HepG2 (cell line): ENCODE data around the gene ATE1. TPM values are rescaled to one million over a fixed set of nuclear protein-coding genes. Genes with fewer than 3 reads are reported as not detected.
A peak's percentile ranks its signal among the peaks of the same experiment; 100 is the strongest.

ENCODE experiments used
- ARNTL ChIP-seq: sonication (generic); formaldehyde crosslinking; IDR thresholded peaks from 2 replicates; pipeline ENCODE4 v1.4.0; 2020; ENCODE audit warnings: mild to moderate bottlenecking, missing genetic modification reagents
- ATAD3A ChIP-seq: sonication (generic); formaldehyde crosslinking; IDR thresholded peaks from 2 replicates; pipeline ENCODE4 v1.4.0; 2020; ENCODE audit warnings: missing genetic modification reagents
- ATF4 ChIP-seq, 2 experiments: fragments of 450-650 bp in 1 of 2; sonication (generic) in 1 of 2; formaldehyde crosslinking; IDR thresholded peaks; 2 replicates each; pipeline versions ENCODE4 v1.5.0 to v1.8.0; 2020 to 2022; ENCODE audit warnings: mild to moderate bottlenecking in 1 of 2, missing genetic modification reagents in 1 of 2
- ELF4 ChIP-seq: sonication (generic); formaldehyde crosslinking; IDR thresholded peaks from 2 replicates; pipeline ENCODE4 v1.5.0; 2020; ENCODE audit warnings: missing genetic modification reagents, mild to moderate bottlenecking, moderate library complexity, borderline replicate concordance
- HNF4A ChIP-seq: sonication (generic); formaldehyde crosslinking; IDR thresholded peaks from 2 replicates; pipeline ENCODE4 v1.4.0; 2020; ENCODE audit warnings: missing genetic modification reagents
- HOXA9 ChIP-seq: sonication (generic); formaldehyde crosslinking; IDR thresholded peaks from 2 replicates; pipeline ENCODE4 v1.8.1; 2022; ENCODE audit warnings: missing genetic modification reagents, mild to moderate bottlenecking, moderate library complexity, borderline replicate concordance
- JARID2 ChIP-seq: sonication (generic); formaldehyde crosslinking; IDR thresholded peaks from 2 replicates; pipeline ENCODE4 v1.8.1; 2023; ENCODE audit warnings: missing genetic modification reagents, inconsistent platforms; ENCODE audit not compliant: insufficient replicate concordance
- KLF12 ChIP-seq: sonication (generic); formaldehyde crosslinking; IDR thresholded peaks from 2 replicates; pipeline ENCODE4 v1.4.0; 2020; ENCODE audit warnings: missing genetic modification reagents, borderline replicate concordance
- NCOR1 ChIP-seq: fragments of 200-600 bp; sonication (generic); IDR thresholded peaks from 2 replicates; pipeline ENCODE4 v1.7.0; 2017; ENCODE audit warnings: antibody characterized with exemption, low read length, borderline replicate concordance
- NRL ChIP-seq: sonication (generic); formaldehyde crosslinking; IDR thresholded peaks from 2 replicates; pipeline ENCODE4 v1.5.0; 2020; ENCODE audit warnings: missing genetic modification reagents, mild to moderate bottlenecking, moderate library complexity, borderline replicate concordance
- ZNF12 ChIP-seq: sonication (generic); formaldehyde crosslinking; IDR thresholded peaks from 2 replicates; pipeline ENCODE4 v1.5.0; 2020; ENCODE audit warnings: missing genetic modification reagents
- ZNF251 ChIP-seq: sonication (generic); formaldehyde crosslinking; IDR thresholded peaks from 2 replicates; pipeline ENCODE4 v1.9.0; 2021; ENCODE audit warnings: mild to moderate bottlenecking, missing genetic modification reagents
- ZNF543 ChIP-seq: sonication (generic); formaldehyde crosslinking; IDR thresholded peaks from 2 replicates; pipeline ENCODE4 v1.4.0; 2020; ENCODE audit warnings: mild to moderate bottlenecking, missing genetic modification reagents
- ZNF556 ChIP-seq: sonication (generic); formaldehyde crosslinking; IDR thresholded peaks from 2 replicates; pipeline ENCODE4 v1.4.0; 2020; ENCODE audit warnings: mild to moderate bottlenecking, missing genetic modification reagents, borderline replicate concordance
- polyA plus RNA-seq, 8 experiments: library from polyadenylated mRNA; depleted of rRNA in 3 of 8; stranded (reverse) in 7 of 8; unstranded in 1 of 8; fragments of >200 nt; fragmentation: Illumina TruSeq in 4 of 8; extraction: Trizol in 4 of 8; gene quantifications; 2 replicates each; pipeline versions ENCODE4 v1.2.1 to v1.2.3, GENCODE V29; 2011 to 2016; ENCODE audit warnings: low read depth in 4 of 8, missing spikeins in 1 of 8, mixed read lengths in 1 of 8; ENCODE audit not compliant: insufficient read depth in 1 of 8
- total RNA-seq, 5 experiments: library from RNA; depleted of rRNA; stranded (reverse); fragments of >200 nt; fragmentation: Illumina TruSeq; extraction: Trizol; gene quantifications; 2 replicates each; pipeline ENCODE4 v1.2.3, GENCODE V29; 2016; ENCODE audit warnings: low read depth in 1 of 5
- TF ChIP-seq, protein P1 (sequence below): sonication (generic); formaldehyde crosslinking; conservative IDR thresholded peaks from 2 replicates; pipeline ENCODE4 v1.4.0; 2020; ENCODE audit warnings: missing genetic modification reagents
- TF ChIP-seq, protein P2 (sequence below), 2 experiments: IDR thresholded peaks; 2 replicates each; pipeline ENCODE4 v1.6.1; 2011 to 2012; ENCODE audit warnings: low read length in 2 of 2, borderline replicate concordance in 1 of 2, low read depth in 1 of 2, mild to moderate bottlenecking in 1 of 2, moderate library complexity in 1 of 2
- TF ChIP-seq, protein P3 (sequence below): sonication (generic); formaldehyde crosslinking; IDR thresholded peaks from 2 replicates; pipeline ENCODE4 v1.9.0; 2021; ENCODE audit warnings: missing genetic modification reagents, mild to moderate bottlenecking, borderline replicate concordance

ATE1 gene
- total and polyA plus RNA-seq, 2 of the 13 experiments (the other 11 are each of a cell fraction or from before 2014, with no cell fraction given), result 17.5 to 42.2 TPM

DNA sequence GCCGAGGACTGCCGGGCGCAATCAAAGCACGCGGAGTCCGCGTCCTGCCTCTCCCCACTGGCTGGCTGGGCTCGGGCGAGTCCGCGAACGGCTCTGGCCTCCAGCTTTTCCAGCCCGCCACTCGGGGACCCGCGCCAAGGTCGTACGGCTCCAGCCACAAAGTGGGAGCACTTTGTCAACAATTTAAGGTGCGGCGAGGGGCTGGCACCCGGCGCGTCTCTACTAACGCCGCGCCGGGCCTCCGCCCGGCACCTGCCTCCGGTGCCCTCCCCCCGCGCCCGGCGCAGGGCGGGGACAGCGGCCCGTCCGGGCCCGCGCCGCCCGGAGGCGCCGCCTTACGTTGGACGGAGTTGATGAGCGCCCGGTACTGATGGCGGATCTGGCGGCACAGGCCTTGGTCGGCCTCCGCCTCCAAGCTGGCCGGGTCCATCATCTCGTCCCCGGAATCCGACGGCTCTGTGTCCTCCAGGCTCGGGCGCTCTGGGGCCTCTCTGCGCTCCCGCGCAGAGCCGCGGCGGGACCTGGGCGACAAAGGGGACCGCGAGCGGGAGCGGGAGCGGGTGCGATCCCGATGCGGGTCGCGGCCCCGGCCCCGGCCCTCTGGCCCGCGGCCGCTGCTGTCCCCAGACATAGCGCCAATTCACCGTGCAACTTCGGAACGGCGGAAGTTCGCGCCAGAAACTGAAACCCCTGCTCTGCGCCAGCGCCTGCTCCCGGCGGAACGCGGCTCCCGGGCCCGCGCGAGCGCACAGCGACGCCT lies 46.9 kb upstream of the ATE1 start, which contains the start of gene NSMCE4A (continued):
- TF ChIP-seq, protein P1, sequence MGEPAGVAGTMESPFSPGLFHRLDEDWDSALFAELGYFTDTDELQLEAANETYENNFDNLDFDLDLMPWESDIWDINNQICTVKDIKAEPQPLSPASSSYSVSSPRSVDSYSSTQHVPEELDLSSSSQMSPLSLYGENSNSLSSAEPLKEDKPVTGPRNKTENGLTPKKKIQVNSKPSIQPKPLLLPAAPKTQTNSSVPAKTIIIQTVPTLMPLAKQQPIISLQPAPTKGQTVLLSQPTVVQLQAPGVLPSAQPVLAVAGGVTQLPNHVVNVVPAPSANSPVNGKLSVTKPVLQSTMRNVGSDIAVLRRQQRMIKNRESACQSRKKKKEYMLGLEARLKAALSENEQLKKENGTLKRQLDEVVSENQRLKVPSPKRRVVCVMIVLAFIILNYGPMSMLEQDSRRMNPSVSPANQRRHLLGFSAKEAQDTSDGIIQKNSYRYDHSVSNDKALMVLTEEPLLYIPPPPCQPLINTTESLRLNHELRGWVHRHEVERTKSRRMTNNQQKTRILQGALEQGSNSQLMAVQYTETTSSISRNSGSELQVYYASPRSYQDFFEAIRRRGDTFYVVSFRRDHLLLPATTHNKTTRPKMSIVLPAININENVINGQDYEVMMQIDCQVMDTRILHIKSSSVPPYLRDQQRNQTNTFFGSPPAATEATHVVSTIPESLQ, result no peak
- TF ChIP-seq HOXA9 (CRISPR knock-in tag) (no peak; the same call in 1 of the 2 replicates), ZNF12 (CRISPR knock-in tag) (no peak), ATF4 (CRISPR knock-in tag; IDR thresholded peaks at IDR 0.05) (peak in 1 of 2 experiments; percentile 30; a peak in 1 of 4 replicates), JARID2 (no peak), HNF4A (CRISPR knock-in tag) (no peak), ATAD3A (CRISPR knock-in tag) (no peak), ELF4 (no peak), NCOR1 (peak; percentile 17; the same call in 1 of the 2 replicates), NRL (CRISPR knock-in tag) (0 out of 2 replicates have a peak, but pooled peaks have one; percentile 44), ZNF543 (peak; percentile 78; the same call in 1 of the 2 replicates), ZNF251 (CRISPR knock-in tag) (no peak), ZNF556 (CRISPR knock-in tag) (no peak), ARNTL (no peak), KLF12 (CRISPR knock-in tag) (peak; percentile 30; the same call in 1 of the 2 replicates)
- TF ChIP-seq, protein P2, sequence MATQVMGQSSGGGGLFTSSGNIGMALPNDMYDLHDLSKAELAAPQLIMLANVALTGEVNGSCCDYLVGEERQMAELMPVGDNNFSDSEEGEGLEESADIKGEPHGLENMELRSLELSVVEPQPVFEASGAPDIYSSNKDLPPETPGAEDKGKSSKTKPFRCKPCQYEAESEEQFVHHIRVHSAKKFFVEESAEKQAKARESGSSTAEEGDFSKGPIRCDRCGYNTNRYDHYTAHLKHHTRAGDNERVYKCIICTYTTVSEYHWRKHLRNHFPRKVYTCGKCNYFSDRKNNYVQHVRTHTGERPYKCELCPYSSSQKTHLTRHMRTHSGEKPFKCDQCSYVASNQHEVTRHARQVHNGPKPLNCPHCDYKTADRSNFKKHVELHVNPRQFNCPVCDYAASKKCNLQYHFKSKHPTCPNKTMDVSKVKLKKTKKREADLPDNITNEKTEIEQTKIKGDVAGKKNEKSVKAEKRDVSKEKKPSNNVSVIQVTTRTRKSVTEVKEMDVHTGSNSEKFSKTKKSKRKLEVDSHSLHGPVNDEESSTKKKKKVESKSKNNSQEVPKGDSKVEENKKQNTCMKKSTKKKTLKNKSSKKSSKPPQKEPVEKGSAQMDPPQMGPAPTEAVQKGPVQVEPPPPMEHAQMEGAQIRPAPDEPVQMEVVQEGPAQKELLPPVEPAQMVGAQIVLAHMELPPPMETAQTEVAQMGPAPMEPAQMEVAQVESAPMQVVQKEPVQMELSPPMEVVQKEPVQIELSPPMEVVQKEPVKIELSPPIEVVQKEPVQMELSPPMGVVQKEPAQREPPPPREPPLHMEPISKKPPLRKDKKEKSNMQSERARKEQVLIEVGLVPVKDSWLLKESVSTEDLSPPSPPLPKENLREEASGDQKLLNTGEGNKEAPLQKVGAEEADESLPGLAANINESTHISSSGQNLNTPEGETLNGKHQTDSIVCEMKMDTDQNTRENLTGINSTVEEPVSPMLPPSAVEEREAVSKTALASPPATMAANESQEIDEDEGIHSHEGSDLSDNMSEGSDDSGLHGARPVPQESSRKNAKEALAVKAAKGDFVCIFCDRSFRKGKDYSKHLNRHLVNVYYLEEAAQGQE (IDR thresholded peaks at IDR 0.05; ENCODE audit: borderline replicate concordance in 1 of 2, low read depth in 1 of 2, low read length in 2 of 2), result no peak
- TF ChIP-seq, protein P3, sequence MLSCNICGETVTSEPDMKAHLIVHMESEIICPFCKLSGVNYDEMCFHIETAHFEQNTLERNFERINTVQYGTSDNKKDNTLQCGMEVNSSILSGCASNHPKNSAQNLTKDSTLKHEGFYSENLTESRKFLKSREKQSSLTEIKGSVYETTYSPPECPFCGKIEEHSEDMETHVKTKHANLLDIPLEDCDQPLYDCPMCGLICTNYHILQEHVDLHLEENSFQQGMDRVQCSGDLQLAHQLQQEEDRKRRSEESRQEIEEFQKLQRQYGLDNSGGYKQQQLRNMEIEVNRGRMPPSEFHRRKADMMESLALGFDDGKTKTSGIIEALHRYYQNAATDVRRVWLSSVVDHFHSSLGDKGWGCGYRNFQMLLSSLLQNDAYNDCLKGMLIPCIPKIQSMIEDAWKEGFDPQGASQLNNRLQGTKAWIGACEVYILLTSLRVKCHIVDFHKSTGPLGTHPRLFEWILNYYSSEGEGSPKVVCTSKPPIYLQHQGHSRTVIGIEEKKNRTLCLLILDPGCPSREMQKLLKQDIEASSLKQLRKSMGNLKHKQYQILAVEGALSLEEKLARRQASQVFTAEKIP (CRISPR knock-in tag), result no peak
